NCI-H146 treated with DMSO at 0.1 percent for 48 hours (cell line): ENCODE results near the gene ZDHHC11B.
A peak's percentile ranks its signal among the peaks of the same experiment; 100 is the strongest.

ENCODE experiments used
- DNase-seq: peaks from one replicate; lab custom pipeline; 2025; ENCODE audit not compliant: unreplicated experiment; lab: John Stamatoyannopoulos, UW

The ZDHHC11B gene

DNA sequence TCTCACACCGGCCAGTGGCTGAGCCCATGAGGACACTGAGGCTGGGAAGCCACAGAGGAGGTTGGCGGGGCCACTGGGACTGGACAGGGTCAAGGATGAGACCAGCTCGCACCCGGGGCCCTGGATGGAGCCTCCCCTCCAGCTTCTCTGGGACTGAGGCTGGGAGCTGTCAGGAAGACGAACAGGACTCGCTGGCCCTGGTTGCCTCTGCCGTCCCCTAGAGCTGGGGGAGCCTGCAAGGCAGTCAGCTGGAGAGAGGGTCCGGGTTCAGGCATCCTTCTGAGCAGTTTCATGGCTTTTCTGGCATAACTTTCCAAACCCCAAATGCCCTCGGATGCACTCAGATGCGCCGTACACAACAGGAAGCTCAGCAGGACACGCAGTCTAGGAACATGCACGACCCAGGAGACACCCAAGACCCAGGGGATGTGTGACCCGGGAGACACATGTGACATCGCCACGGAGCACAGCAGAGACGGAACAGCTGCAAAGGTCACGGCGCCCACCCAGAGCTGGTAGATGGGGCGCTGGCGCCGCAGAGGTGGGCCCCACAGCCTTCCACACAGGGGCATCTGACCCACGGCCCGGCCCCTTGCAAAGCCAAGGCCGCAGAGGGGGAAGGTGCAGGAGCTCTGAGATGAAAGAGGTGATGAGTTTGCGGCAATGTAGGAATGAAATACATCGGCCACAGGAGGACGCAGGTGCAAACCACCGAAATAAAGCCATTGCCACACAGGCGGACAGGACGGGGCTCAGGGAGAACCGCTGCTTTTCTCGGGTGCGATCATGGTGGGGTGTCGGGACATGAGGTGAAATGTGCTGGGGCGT lies 108.4 kb downstream of the ZDHHC11B start:
- no peak for DNase-seq

DNA sequence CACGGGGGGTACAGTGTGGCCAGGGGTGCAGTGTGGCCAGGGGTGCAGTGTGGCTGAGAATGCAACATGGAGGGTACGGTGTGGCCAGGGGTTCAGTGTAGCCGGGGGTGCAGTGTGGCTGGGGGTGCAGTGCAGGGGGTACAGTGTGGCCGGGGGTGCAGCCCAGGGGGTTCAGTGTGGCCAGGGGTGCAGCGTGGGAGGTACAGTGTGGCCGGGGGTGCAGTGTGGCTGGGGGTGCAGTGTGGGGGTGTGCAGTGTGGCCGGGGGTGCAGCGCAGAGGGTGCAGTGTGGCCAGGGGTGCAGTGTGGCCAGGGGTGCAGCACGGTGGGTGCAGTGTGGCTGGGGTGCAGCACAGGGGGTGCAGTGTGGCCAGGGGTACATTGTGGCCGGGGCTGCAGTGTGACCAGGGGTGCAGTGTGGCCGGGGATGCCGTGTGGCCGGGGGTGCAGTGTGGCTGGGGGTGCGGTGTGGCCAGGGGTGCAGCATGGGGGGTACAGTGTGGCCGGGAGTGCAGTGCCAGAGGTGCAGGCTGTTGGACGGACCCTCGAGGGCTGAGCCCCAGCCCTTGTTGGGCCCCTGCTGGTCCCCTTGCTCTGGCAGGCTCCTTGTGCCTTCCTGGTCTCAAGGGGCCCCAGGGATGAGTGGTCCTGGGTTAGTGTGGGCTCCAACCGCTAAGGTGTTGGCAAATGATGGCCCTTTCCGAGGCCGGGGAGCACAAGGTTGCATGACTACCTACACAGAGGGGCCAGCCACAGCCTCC lies 109.2 kb downstream of the ZDHHC11B start:
- no peak for DNase-seq

DNA sequence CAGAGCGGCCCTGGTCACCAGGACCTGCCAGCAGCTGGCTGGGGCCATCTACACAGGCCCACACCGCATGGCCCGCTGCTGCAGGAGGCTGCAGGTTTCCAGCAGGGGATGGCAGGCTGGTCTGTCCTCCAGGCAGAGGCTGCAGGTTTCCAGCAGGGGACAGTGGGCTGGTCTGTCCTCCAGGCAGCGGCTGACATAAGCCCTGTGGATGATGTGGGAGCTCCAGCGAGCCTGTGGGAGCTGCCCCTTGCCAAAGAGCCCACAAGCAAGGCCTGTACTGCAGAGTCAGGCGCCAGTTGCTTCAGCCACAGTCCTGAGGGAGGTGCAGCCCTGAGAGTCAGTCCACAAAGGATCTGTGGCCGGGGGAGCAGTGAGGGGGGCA lies 109.9 kb downstream of the ZDHHC11B start:
- no peak for DNase-seq

DNA sequence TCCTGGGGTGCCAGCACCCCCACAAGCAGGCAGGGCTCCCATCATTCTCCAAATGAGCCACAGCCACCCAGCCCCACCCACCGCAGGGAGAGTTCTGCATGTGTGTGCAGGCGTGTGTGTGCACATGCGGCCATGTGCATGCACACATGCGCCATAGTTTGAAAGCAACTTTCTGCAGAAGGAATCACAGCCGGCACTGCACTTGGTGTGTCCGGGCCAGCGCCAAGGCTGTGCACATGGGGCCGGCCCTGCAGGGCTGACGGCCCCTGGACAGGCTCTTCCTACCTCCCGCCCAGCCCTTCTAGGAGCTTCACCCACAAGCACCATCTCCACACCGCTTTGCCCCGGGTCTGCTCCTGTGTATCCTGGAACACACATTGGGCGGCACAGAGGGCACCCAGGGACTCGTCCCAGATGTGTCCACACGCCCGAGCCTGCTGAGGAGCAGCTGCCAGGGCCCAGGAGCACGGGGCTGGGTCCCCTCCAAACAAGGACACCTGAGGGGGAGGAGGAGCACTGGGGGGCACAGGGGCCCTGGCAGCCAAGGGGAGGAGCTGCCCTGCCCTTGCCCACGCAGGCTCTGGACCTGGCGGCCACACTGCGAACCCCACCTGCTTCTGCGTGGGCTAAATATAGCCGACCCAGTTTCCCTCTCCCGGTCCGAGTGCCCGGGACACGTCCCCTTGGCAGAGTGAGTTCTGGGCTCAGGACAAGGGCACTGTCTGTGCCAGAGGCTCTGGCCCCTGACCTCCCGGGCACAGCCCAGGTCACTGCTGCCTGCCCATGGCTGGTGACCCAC lies 110.5 kb downstream of the ZDHHC11B start:
- no peak for DNase-seq

DNA sequence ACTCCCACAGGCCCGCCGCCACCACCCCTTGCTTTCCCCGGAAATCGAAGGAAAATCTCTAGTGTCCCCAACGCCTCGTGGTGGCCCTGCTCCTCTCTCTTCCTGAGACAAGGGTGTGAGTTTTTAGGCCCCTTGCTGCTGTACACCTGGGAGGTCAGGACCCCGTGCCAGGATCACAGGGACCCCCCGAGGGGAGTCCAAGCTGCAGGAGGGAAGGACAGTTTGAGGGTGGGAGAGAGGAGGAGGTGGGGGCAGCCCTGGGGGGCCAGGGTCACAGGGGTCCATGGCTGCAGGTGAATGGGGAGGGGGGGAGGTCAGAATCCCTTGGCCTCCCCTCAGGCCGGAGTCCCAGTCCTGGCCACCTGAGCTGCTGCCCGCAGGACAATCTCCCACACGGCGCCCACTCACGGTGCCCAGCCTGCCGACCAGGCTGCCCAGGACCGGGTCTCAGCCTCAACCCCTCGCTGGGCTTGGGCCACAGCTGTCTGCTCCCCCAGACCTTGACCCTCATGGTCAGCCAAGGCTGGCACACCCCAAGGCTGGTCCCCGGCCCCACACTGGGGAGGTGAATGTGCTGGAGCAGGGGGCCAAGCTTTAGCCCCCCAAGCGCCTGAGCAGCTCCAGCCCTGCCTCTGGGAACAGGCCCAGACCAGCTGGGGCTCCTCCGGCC lies 111.2 kb downstream of the ZDHHC11B start:
- DNase-seq: no peak

DNA sequence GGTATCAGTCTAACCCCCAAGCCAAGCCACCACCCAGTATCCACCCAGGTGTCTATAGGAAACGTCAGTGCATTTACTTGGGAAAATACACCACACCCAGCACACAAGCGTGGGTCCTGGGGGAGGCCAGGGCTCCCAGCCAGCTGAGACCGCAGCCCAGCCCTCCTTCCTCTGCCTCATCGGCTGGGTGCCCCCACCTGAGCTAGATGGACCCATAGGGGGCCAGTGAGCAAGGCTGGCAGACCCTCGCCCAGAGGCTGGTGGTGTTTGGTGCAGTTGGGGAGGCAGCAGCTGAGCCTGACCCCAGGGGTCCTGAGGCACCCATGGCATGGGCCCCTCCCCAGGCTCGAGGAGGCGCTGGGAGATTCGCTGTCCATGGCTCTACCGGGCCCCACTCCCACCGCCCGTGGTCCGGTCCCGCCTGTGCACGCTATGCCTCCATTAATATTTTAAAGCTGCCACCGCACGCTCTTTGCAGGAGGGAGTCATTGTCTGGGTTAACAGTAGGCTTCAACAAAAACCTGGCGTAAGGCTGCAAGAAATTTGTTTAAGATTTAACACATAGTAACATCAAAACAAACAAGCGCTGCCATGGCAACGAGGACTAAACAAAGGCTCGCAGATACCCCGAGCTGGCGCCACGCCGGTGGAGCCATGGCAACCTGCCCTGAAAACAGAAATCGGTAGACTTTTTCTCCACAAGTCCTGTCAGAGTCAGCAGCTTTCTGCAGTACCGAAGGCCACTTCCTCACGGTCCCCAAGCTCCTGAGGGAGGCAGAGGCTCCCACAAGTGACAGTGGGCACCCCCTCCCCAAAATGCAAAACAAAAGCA lies 112.0 kb downstream of the ZDHHC11B start:
- DNase-seq: peak; percentile 65

DNA sequence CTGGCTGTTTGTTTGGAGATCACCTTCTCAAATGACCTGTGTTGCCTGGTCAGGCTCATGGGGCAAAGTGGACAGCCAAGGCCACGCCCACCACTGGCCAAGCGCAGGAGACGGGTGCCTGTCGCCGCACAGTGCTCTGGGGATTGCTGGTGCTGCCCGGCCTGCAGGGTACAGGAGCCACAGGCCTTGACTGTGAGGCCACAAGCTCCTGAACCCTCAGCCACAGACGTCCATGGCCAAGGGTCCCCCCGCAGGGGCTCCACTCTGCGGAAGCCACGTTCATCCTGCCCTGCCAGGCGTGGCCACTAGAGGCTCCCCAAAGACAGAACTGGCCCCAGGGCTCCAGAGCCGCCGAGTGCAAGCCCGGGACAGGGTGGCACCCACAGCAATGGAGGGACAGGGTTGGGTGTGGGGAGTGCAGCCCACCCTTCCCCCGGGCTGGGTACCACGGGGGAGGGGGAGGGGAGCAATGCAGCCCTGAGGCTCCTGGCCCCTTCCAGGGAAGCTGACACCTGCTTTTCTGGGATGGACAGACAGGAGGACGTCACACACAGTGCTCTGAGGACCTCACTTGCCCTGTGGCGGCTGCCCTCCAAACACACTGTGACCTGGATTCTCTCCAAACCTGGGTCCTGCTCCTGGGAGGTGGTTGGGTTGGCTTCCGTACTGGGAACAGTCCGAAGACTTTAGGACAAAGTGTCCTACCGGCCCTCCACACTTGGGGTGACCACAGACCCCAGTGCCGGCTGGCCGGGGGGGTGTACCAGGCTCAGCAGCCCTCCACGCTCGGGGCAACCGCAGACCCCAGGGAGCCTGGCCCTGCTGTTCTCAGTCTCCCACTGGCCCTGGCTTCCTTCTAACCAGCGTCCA lies 112.8 kb downstream of the ZDHHC11B start:
- peak; percentile 13 for DNase-seq

DNA sequence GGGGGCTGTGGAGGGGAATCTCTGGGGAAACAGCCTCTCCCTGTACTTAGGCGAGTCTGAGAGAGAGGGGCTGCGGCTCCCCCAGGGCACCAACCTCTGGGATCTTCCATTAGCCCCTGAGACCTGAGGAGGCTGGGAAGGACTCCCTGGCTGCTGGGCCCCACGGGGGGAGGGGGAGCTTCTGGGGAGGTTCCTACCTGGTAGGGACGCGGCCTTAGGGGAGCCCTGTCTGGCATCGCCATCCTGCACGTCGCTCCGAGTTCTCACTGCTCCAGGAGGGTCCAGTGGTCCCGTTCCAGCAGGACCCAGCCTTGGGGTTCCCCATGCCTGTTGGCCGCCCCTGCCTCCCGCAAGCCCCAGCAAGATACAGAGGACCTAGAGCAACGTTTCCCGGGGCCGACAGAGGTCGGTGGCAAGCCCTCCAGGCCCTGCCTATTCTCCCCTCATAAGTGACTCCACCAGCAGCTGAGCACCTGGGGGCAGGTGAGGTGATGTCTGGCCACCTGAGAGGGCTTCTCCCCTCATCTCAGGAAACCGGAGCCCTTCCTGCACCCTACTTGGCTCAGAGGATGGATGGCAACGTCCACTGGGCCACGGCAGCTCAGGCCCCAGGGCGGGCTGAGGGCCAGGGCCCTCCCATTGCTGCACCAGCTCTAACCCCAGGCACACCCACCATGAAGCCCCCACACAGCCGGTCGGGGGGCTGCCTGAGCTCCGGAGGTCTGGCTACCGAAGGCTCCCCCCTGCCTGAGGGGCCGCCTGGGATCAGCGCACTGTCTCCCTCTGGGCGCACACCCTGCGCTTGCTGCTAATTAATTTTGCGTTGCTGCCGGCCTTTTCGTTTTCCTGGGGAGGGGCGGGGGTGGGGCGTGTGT lies 113.9 kb downstream of the ZDHHC11B start:
- DNase-seq: no peak

DNA sequence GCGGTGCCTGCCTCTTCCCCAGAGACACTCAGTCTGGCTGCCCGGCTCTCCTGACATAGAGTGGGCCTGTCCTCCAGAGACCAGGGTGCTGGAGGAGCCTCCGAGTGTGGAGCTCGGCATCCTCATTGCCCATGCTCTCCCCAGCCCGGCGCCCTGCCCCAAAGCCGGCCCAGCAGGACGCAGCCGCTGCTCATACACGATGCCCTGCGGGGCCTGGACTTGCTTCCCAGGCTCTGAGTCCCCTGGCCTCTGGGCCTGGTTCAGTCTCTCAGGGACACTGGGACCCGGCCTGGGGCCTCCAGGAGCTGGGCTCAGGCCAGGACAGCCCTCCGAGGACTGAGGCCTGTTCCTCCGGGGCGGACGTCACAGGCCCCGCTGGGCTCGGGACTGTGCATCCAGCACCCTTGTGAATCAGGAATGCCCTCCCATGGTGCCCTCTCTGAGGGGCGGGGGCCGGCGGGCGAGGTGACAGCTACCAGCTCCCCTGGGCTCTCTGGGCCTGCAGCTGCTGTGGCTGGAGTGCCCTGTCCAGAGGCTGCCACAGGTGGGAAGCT lies 114.6 kb downstream of the ZDHHC11B start:
- DNase-seq: no peak

DNA sequence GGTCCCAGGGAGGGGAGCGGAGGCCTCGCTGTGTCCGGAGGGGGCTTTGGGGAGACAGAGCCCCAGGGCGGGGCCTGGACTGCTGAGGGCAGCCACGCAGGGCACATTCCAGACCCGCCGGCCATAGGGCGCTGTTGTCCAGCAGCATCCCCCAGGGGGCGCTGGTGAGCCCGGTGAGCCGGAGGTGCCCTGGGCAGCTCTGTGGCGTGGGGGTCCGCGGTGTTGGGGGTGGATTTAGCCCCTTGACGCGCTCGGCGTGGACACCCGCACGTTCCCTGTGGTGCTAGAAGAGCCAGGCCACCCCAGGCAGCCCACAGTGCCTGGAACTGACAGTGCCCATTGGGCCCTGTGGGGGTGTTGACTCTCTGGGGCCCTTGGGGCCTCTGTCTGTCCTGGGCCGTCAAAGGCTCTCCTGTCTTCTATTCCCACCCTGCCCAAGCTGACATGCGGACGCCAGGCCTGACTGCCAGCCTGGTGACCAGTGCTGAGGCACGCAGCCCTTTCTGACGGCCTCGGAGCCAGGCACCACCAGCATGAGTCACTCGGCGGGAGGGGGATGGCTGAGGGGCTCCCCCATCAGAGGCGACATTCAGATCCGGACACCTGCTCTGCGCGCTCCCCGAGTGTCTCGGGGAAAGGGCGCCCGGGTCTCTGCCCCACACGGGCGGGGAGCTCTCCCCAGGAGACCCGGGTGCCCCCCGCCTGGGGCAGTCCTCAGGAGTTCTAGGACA lies 115.3 kb downstream of the ZDHHC11B start:
- DNase-seq: no peak

DNA sequence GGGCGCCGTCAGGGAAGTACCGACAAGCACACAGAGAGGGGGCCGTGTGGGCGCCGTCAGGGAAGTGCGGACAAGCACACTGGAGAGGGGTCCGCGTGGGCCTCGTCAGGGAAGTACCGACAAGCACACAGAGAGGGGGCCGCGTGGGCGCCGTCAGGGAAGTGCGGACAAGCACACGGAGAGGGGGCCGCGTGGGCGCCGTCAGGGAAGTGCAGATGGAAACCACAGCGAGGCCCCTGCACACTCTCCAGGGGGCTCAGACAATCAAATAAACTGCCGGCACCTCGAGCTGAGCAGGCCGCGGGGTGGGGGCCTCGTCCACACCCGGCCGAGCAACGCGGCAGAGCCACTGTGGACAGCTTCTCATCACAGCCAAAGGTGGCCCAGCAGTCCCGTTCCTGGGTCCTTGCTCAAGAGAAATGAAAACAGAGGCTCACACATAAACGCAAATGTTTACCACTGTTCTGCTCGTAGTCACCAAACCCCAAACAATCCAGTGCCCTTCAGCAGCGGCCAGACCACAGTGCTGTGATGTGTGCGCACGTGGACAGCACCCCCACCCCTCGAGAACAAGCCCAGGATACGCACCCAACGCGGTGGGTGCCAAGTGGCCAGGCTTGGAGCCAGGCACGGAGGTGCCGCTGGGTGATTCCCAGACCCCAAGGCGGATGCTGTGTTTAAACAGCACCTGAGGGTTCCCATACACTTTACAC lies 116.1 kb downstream of the ZDHHC11B start:
- DNase-seq: no peak

DNA sequence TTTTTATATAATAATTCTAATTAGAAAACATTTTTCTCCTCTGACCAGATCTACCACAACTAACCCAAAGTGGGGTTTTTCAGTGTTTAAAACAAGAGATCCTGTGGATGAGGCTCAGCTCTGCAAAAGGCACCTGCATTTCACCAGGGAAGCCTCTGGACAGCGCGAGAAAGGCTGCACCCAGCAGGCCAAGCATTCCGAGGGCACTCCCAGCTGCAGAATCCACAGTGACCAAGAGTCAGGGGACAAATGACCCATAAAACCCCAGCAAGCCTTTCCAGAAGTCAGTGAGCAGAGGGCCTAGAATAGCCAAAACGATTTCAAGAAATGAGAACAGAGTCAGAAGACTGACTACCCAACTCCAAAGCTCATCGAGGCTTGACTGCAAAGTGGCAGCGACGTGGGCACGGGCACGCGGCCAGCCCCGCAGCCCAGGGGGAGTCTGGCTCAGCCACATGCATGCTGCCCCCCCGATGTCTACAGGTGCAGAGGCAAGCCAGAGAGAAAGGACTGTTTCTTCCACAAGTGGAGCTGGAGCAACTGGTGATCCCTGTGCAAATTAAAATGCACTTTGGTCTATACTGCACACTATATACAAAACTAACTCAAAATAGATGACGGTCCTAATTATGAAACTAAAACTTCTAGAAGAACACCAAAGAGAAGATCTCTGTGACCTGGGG lies 117.6 kb downstream of the ZDHHC11B start:
- no peak for DNase-seq

DNA sequence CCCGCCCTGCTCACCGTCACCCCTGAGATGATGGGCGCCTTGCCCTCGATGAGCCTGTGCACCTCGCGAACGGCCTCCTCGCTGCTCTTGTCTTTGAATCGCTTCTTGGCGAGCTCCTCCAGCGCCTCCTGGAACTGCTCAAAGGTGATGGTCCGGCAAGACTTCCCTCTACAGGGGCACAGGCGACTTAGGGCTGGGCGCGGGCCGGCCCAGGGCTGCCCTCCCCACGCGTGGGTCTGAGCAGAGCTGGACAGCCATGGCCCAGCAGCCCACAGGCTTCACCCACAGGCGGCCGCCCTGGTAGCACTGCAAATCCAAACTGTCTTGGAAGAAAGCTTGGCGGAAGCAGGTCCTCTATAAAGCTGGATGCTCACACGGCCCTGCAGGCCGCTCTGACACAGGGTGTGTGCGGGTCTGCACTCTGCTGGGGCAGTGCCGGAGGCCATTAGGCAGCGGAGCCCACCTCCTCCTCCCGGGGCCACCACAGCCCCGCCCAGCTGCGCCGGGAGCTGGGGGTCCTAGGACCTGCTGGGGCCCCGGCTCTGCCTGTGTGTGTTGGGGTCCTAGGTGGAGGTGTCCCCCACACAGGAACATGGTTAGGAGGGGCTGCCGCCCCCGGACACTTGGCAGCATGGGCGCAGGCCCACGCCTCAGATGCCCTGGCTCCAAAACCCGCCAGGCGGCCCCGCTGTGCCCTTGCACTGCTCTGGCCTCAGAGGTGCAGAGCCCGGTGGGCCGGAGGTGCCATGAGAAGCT lies 118.4 kb downstream of the ZDHHC11B start:
- no peak for DNase-seq

DNA sequence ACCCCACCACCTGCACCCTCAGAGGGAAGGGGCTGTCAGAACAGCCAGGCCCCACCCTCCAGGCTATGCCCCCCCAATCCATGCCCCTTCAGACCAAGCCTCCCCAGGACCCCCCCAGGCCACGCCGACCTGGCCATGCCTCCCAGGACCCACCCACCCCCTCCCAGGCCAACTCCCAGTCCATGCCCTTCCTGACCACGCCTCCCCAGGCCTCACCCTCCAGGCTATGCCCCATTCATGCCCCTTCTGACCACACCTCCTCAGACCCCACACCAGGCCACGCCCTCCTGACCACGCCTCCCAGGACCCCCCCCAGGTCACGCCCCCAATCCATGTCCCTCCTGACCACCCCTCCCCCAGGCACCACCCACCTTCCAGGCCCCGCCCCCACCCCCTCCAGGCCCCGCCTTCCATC lies 119.0 kb downstream of the ZDHHC11B start:
- no peak for DNase-seq

DNA sequence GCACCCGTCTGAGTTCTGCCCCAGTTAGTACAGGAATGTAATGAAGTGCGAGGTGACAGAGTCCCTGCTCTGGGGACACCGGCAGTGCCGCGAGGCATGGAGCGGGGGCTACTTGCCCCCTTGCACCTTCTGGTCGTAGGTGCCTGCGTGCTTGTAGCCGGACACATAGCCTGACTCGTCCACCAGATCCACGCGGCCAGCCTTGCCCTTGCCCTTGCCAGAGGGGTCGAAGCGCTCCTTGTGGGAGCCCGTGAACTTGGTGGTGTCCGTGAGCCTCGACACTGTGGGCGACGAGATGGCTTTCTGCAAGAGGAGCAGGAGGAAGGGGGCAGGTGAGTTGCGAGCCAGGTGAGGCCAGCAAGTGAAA lies 119.6 kb downstream of the ZDHHC11B start:
- DNase-seq: no peak
